ENCODE results near the gene CCT7.

Gene CCT7

GRCh38 chr2:73203055-73203681 is 30.9 kb upstream of the CCT7 start:
- POLR2A ChIA-PET, result no interaction called here
- H3K4me3 ChIP-seq (ENCODE audit: low read depth, low read length), result no peak overlapping the region
- no peak for TF ChIP-seq CTCF (IDR thresholded peaks at IDR 0.05; ENCODE audit: insufficient read depth, low read length, missing control alignments)
- DNase-seq (ENCODE audit: low read depth, low spot score), result no peak
- CTCF ChIA-PET, result interaction anchor here (1.3 to 4.1 kb wide), 3 partner anchors 9 to 26 kb away, joined by 6 to 28 read pairs (median 8); no protein-coding TSS in a partner anchor

GRCh38 chr2:73205611-73206010 is 28.5 kb upstream of the CCT7 start:
- no peak for TF ChIP-seq CTCF (IDR thresholded peaks at IDR 0.05; ENCODE audit: insufficient read depth, low read length, missing control alignments)
- DNase-seq (ENCODE audit: low read depth, low spot score), result peak; percentile 23
- ChIA-PET POLR2A (no interaction called here), CTCF (interaction anchor here (1.1 to 8.6 kb wide), 2 partner anchors 29 to 312 kb away, joined by 4 to 111 read pairs; no protein-coding TSS in a partner anchor)
- H3K4me3 ChIP-seq (ENCODE audit: low read depth, low read length), result no peak overlapping the region

GRCh38 chr2:73208258-73208657 is 25.9 kb upstream of the CCT7 start:
- CTCF ChIA-PET, result interaction anchor here (7.7 to 8.6 kb wide), 2 partner anchors 32 to 317 kb away, joined by 81 to 111 read pairs; no protein-coding TSS in a partner anchor
- H3K4me3 ChIP-seq (ENCODE audit: low read depth, low read length), result no peak overlapping the region
- DNase-seq (ENCODE audit: low read depth, low spot score), result no peak
- POLR2A ChIA-PET, result no interaction called here
- no peak for TF ChIP-seq CTCF (IDR thresholded peaks at IDR 0.05; ENCODE audit: insufficient read depth, low read length, missing control alignments)

GRCh38 chr2:73210019-73210418 is 24.1 kb upstream of the CCT7 start:
- no peak for DNase-seq (ENCODE audit: low read depth, low spot score)
- ChIA-PET POLR2A (no interaction called here), CTCF (interaction anchor here (1.1 to 8.6 kb wide), 5 partner anchors 9 to 323 kb away, joined by 3 to 111 read pairs (median 6); partner anchors contain the start of gene SPR)
- TF ChIP-seq CTCF (IDR thresholded peaks at IDR 0.05; ENCODE audit: insufficient read depth, low read length, missing control alignments), result no peak
- no peak overlapping the region for H3K4me3 ChIP-seq (ENCODE audit: low read depth, low read length)

- TF ChIP-seq CTCF (IDR thresholded peaks at IDR 0.05; ENCODE audit: insufficient read depth, low read length, missing control alignments), result no peak
- ChIA-PET POLR2A (no interaction called here), CTCF (interaction anchor here (1.1 to 8.6 kb wide), 7 partner anchors 8 to 324 kb away, joined by 3 to 111 read pairs (median 6); partner anchors contain the start of genes NOTO and SPR)
- no peak for DNase-seq (ENCODE audit: low read depth, low spot score)
- no peak overlapping the region for H3K4me3 ChIP-seq (ENCODE audit: low read depth, low read length)
Observed at GRCh38 chr2:73210696-73211095, 23.4 kb upstream of the CCT7 start.

- DNase-seq (ENCODE audit: low read depth, low spot score), result no peak
- CTCF ChIA-PET, result interaction anchor here (0.7 to 8.6 kb wide), 42 partner anchors 8 to 1879 kb away, joined by 3 to 111 read pairs (median 5); partner anchors contain the start of genes CCT7, NOTO, PRADC1 and RAB11FIP5
- POLR2A ChIA-PET, result interaction anchor here (1.0 kb wide), 1 partner anchor 22 kb away, joined by 8 read pairs; the partner anchor contains the start of gene CCT7
- no peak overlapping the region for H3K4me3 ChIP-seq (ENCODE audit: low read depth, low read length)
- no peak for TF ChIP-seq CTCF (IDR thresholded peaks at IDR 0.05; ENCODE audit: insufficient read depth, low read length, missing control alignments)
Observed at GRCh38 chr2:73212098-73212447, 22.0 kb upstream of the CCT7 start.
